Large intestine (tissue), 1 donor: Measurements from ENCODE around the gene KAT8. TPM values are rescaled to one million over a fixed set of nuclear protein-coding genes. Genes with fewer than 3 reads are reported as not detected.

Experiments used
- polyA plus RNA-seq: library from polyadenylated mRNA; unstranded; fragments of 120-200 nt; gene quantifications from one replicate; pipeline ENCODE4 v1.2.1, GENCODE V29; 2013

KAT8 gene
- polyA plus RNA-seq, 1 donor = 57.7 TPM

Other genes with a start within 250 kb of the KAT8 start
- gene BCL7C, start 223.6 kb upstream of the KAT8 start, polyA plus RNA-seq = 25.6 TPM
- gene CTF1, start 221.1 kb upstream of the KAT8 start, polyA plus RNA-seq = 4.0 TPM
- 17.6 TPM for gene FBXL19, start 194.1 kb upstream of the KAT8 start, polyA plus RNA-seq
- gene ORAI3, start 168.6 kb upstream of the KAT8 start, polyA plus RNA-seq = 24.5 TPM
- 12.3 TPM for gene SETD1A, start 159.9 kb upstream of the KAT8 start, polyA plus RNA-seq
- 11.7 TPM for gene HSD3B7, start 132.5 kb upstream of the KAT8 start, polyA plus RNA-seq
- 1.9 TPM for gene STX1B, start 107.0 kb upstream of the KAT8 start, polyA plus RNA-seq
- gene STX4, start 84.1 kb upstream of the KAT8 start, polyA plus RNA-seq = 76.6 TPM
- gene ZNF668, start 43.4 kb upstream of the KAT8 start, polyA plus RNA-seq = 5.4 TPM
- 12.4 TPM for gene ZNF646, start 43.2 kb upstream of the KAT8 start, polyA plus RNA-seq
- 1.8 TPM for gene PRSS53, start 28.7 kb upstream of the KAT8 start, polyA plus RNA-seq
- gene VKORC1, start 22.9 kb upstream of the KAT8 start, polyA plus RNA-seq = 51.8 TPM
- 26.5 TPM for gene BCKDK, start 9.3 kb upstream of the KAT8 start, polyA plus RNA-seq
- 252 TPM for gene PRSS8, start 18.1 kb downstream of the KAT8 start, polyA plus RNA-seq
- 2.0 TPM for gene PRSS36, start 32.4 kb downstream of the KAT8 start, polyA plus RNA-seq
- 494 TPM for gene FUS, start 62.5 kb downstream of the KAT8 start, polyA plus RNA-seq
- gene PYCARD, start 85.1 kb downstream of the KAT8 start, polyA plus RNA-seq = 42.4 TPM
- gene TRIM72, start 96.5 kb downstream of the KAT8 start, polyA plus RNA-seq = 0.10 TPM
- gene PYDC1, start 99.5 kb downstream of the KAT8 start, polyA plus RNA-seq = 0.19 TPM
- gene ITGAM, start 142.3 kb downstream of the KAT8 start, polyA plus RNA-seq = 1.6 TPM
- gene ITGAX, start 237.5 kb downstream of the KAT8 start, polyA plus RNA-seq = 1.9 TPM